Subcutaneous adipose tissue (tissue), 4 donors: ENCODE data around the gene SIAH3. TPM values are rescaled to one million over a fixed set of nuclear protein-coding genes. Genes with fewer than 3 reads are reported as not detected.

Experiments
- CTCF ChIP-seq: fragments of 450-650 bp; IDR thresholded peaks from one replicate; pipeline ENCODE4 v1.5.1; 2016; ENCODE audit warnings: low read depth, mild to moderate bottlenecking, control low read depth, antibody characterized with exemption, moderate library complexity
- total RNA-seq, 4 donors: library from RNA; depleted of rRNA; stranded (reverse); fragments of >200 nt; gene quantifications; one replicate each; pipeline ENCODE4 v1.1.0, GENCODE V29; 2016

SIAH3 gene
- total RNA-seq = not detected

GRCh38 chr13:45851171-45851921 is at the start of gene SIAH3:
TSS of gene SIAH3 (minus strand) at chr13:45851753. CDS start at chr13:45851629, 124 bp downstream.
- TF ChIP-seq CTCF = no peak

- TF ChIP-seq CTCF = no peak
These were observed 47.9 kb upstream of the SIAH3 start for GRCh38 chr13:45899406-45899805.

- TF ChIP-seq CTCF = no peak
These were observed 46.0 kb upstream of the SIAH3 start for GRCh38 chr13:45897562-45897961.

GRCh38 chr13:45896285-45896684 is 44.7 kb upstream of the SIAH3 start:
- TF ChIP-seq CTCF = no peak

- TF ChIP-seq CTCF = no peak
These were observed 44.3 kb upstream of the SIAH3 start for GRCh38 chr13:45895881-45896280.

- no peak for TF ChIP-seq CTCF
These were observed 41.0 kb upstream of the SIAH3 start for GRCh38 chr13:45892513-45892912.

- TF ChIP-seq CTCF = no peak
These were observed 38.2 kb upstream of the SIAH3 start for GRCh38 chr13:45889590-45890243.
